ENCODE measurements around the gene USP40. TPM values are rescaled to one million over a fixed set of nuclear protein-coding genes. Genes with fewer than 3 reads are reported as not detected.

The USP40 gene
- total RNA-seq, 4 donors from 2014 or later, result 12.3 to 23.3 (median 20.1) TPM

- 94% methylated on average over 7 of the region's 7 CpGs for WGBS
- Histone ChIP-seq H3K36me3 (no peaks in the 10 kb centered on the region), H3K27ac (replicated peaks in 1 of 4) (no peak overlapping the region), H3K27me3 (no peaks in the 10 kb centered on the region), H3K4me3 (no peak overlapping the region), H3K4me1 (peaks cover 0 to 46% (median 9%) of the 10 kb centered on the region in 4 donors), H3K9me3 (no peaks in the 10 kb centered on the region)
- TF ChIP-seq EP300 (IDR thresholded peaks at IDR 0.05), result no peak
- no peak for TF ChIP-seq POLR2A (IDR thresholded peaks at IDR 0.05; ENCODE audit: low read depth)
- TF ChIP-seq POLR2AphosphoS5 (IDR thresholded peaks at IDR 0.05), result no peak
- TF ChIP-seq, protein P1, sequence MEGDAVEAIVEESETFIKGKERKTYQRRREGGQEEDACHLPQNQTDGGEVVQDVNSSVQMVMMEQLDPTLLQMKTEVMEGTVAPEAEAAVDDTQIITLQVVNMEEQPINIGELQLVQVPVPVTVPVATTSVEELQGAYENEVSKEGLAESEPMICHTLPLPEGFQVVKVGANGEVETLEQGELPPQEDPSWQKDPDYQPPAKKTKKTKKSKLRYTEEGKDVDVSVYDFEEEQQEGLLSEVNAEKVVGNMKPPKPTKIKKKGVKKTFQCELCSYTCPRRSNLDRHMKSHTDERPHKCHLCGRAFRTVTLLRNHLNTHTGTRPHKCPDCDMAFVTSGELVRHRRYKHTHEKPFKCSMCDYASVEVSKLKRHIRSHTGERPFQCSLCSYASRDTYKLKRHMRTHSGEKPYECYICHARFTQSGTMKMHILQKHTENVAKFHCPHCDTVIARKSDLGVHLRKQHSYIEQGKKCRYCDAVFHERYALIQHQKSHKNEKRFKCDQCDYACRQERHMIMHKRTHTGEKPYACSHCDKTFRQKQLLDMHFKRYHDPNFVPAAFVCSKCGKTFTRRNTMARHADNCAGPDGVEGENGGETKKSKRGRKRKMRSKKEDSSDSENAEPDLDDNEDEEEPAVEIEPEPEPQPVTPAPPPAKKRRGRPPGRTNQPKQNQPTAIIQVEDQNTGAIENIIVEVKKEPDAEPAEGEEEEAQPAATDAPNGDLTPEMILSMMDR (IDR thresholded peaks at IDR 0.05), result no peak
- intact Hi-C loops (cut with DNase I), result no loop called here
- DNase-seq (ENCODE audit: extremely low spot score), result no peak
Measured at GRCh38 chr2:233428438-233428837, 138.1 kb downstream of the USP40 start.

- TF ChIP-seq EP300 (IDR thresholded peaks at IDR 0.05) (no peak), POLR2A (IDR thresholded peaks at IDR 0.05; ENCODE audit: low read depth) (no peak), POLR2AphosphoS5 (IDR thresholded peaks at IDR 0.05) (no peak)
- TF ChIP-seq, protein P1 (IDR thresholded peaks at IDR 0.05), result no peak
- 92% methylated on average over 2 of the region's 3 CpGs for WGBS
- DNase-seq (ENCODE audit: extremely low spot score), result no peak
Measured at GRCh38 chr2:233428008-233428407, 138.6 kb downstream of the USP40 start.

GRCh38 chr2:233426619-233427342, 139.8 kb downstream of the USP40 start:
- Histone ChIP-seq H3K27ac (replicated peaks in 1 of 4) (no peak overlapping the region), H3K4me3 (no peak overlapping the region), H3K27me3 (no peaks in the 10 kb centered on the region), H3K4me1 (peaks cover 0 to 53% (median 12%) of the 10 kb centered on the region in 4 donors), H3K36me3 (no peaks in the 10 kb centered on the region), H3K9me3 (no peaks in the 10 kb centered on the region)
- WGBS, result 85% methylated on average over 7 of the region's 7 CpGs
- DNase-seq (ENCODE audit: extremely low spot score), result no peak
- intact Hi-C loops (cut with DNase I), result no loop called here
- TF ChIP-seq EP300 (IDR thresholded peaks at IDR 0.05), result no peak
- TF ChIP-seq POLR2AphosphoS5 (IDR thresholded peaks at IDR 0.05), result no peak
- TF ChIP-seq POLR2A (IDR thresholded peaks at IDR 0.05; ENCODE audit: low read depth), result no peak
- TF ChIP-seq, protein P1 (IDR thresholded peaks at IDR 0.05), result no peak

More at GRCh38 chr2:233428008-233428407, 138.6 kb downstream of the USP40 start:
- Histone ChIP-seq H3K27me3 (no peaks in the 10 kb centered on the region), H3K27ac (replicated peaks in 1 of 4) (no peak overlapping the region), H3K36me3 (no peaks in the 10 kb centered on the region), H3K4me1 (peaks cover 0 to 46% (median 9%) of the 10 kb centered on the region in 4 donors), H3K9me3 (no peaks in the 10 kb centered on the region), H3K4me3 (no peak overlapping the region)
- intact Hi-C loops (cut with DNase I), result no loop called here

Other genes starting within 250 kb of the USP40 start
- 10 to 100 TPM; 11.6 to 16.1 (median 13.3) TPM for gene DGKD, start 212.3 kb downstream of the USP40 start, total RNA-seq
- gene UGT1A8, start 50.9 kb upstream of the USP40 start, total RNA-seq, result not detected
- not detected for gene UGT1A10, start 69.7 kb upstream of the USP40 start, total RNA-seq
- gene UGT1A9, start 105.1 kb upstream of the USP40 start, total RNA-seq, result not detected
- gene UGT1A7, start 115.1 kb upstream of the USP40 start, total RNA-seq, result under 1 TPM in 1 of 4 donors, not detected in 3; 0.42 TPM
- not detected for gene UGT1A6, start 126.1 kb upstream of the USP40 start, total RNA-seq
- gene UGT1A5, start 146.1 kb upstream of the USP40 start, total RNA-seq, result not detected
- gene UGT1A4, start 152.0 kb upstream of the USP40 start, total RNA-seq, result not detected
- not detected for gene UGT1A3, start 162.3 kb upstream of the USP40 start, total RNA-seq
- not detected for gene UGT1A1, start 193.5 kb upstream of the USP40 start, total RNA-seq
- not detected for gene MROH2A, start 211.5 kb upstream of the USP40 start, total RNA-seq

All from esophagus muscularis mucosa (tissue), 4 donors.